T-helper 9 cell (primary cell): ENCODE measurements around the gene RANBP17.
"Not testable (repeated sequence)": the region's sequence is repeated elsewhere in the genome, so short reads cannot be mapped to it uniquely, and the experiment has no call there.

ENCODE experiments used
- DNase-seq: peaks from one replicate; pipeline ENCODE4 v3.0.0-alpha.2; 2020

The RANBP17 gene

DNA sequence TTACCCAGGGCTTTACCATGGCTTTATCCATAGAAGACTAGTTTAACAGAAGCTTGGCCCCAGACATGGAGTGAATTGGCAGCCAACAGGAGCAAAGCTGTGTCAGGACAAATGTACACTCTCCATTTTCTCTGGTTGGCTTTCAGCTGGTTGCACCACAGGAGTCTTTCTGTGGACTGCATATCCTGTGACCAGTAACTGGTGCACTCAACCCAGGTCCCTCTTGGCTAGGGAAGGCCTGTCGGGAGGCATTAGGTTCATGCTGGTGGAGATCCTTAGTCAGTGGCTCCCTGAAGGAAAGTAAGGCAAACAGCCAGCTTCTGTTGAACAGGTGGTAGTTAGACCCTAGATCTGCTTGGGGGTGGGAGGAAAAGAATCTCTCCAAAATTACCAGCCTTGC, 300.3 kb downstream of the RANBP17 start:
- no peak for DNase-seq

DNA sequence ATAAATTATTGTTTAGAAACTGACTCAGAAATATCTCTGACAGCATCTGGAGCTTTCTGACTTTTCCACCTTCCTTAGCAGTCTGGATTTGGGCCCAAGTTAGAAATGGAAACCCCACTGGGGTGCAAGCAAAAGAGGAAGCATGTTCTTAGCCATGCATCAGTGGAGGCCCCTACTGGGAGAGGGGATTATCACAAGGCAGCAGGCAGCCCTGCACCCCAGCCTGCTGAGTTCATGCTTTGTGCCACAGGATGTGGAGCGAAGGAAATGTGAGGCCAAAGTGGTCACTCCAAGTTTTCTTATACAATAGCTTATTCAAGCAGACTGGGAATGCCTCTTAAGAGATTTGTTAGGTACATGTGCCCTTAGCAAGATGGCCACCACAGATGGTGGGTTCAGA, 300.8 kb downstream of the RANBP17 start:
- DNase-seq, result no peak

DNA sequence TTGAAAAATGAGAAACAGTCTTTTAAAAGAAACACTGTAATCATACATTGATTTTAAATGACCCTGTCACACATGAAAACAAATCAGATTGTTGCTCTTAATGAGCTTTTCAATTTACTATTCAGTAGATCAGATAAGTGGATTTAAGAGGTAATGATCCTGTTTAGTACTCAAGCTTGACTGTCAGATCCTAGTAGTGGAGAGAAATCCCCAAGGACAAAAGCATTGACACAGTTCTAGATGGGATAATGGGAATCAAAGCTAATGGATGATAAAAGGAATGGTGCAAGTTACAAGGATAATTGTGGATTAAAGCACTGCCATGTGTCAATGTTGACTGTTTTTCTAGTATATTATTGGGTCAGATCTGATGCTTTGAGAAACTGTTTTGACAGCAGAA, 304.9 kb downstream of the RANBP17 start:
- DNase-seq, result no peak

DNA sequence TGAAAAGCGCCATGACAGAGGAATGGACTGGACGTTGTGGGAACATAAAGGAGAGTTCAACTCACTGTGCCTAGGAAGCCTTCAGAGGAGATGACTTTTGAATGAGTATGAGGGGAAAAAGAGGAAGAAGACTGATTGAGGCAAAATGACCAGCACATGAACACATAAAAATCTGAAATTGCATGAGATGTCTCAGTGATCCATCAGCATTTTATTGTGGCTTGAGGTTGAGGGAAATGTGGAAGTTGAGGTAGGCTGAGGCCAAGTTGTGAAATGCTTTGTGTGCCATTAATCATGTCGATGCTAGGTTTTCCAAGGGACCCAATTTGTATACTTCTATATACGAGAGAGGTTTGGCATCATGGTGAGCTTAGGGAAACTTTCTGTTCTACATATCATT, 306.4 kb downstream of the RANBP17 start:
- no peak for DNase-seq

DNA sequence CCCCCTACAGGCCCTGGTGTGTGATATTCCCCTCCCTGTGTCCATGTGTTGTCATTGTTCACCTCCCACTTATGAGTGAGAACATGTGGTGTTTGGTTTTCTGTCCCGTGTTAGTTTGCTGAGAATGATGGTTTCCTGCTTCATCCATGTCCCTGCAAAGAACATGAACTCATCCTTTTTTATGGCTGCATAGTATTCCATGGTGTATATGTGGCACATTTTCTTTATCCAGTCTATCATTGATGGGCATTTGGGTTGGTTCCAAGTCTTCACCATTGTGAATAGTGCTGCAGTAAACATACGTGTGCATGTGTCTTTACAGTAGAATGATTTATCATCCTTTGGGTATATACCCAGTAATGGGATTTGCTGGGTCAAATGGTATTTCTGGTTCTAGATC, 313.1 kb downstream of the RANBP17 start:
- DNase-seq, result not testable (repeated sequence)

DNA sequence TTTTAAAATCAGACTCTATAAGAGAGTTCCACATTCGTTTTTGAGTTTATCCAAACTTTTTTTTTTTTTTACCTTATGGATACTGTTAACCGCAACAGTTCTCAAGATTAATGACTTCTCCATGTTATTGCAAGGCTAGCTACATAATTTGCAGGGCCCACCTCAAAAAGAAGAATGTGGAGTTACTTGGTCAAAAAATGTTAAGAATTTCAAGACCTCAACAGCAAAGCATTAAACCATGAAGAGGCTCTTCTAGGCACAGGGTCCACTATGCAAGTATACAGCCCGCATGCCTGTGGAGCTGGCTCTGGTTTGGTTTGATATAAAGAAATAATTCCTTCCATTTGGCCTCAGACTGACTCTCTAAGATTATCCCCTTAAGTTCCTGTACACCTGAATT, 313.9 kb downstream of the RANBP17 start:
- no peak for DNase-seq

DNA sequence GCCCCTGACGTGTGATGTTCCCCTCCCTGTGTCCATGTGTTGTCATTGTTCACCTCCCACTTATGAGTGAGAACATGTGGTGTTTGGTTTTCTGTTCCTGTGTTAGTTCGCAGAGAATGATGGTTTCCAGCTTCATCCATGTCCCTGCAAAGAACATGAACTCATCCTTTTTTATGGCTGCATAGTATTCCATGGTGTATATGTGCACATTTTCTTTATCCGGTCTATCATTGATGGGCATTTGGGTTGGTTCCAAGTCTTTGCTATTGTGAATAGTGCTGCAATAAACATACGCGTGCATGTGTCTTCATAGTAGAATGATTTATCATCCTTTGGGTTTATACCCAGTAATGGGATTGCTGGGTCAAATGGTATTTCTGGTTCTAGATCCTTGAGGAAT, 316.4 kb downstream of the RANBP17 start:
- not testable (repeated sequence) for DNase-seq

DNA sequence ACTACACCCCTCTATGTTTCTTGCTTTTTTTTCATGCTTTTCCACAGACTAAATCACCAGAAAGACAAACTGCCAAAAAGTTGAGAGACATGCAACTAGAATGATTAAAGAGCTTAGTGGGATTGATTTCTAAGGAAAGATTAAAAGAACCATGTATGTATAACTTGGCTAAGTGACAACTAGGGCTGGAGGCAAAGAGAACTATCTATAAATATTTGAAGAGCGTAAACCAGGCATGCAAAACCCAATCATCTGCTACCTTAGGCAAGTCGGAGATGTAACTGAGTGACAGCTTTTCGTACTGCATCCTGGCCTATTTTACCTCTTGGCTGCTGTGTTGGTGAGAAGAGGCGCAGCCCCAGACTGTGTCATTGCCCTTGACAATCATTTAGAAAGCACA, 326.2 kb downstream of the RANBP17 start:
- no peak for DNase-seq

DNA sequence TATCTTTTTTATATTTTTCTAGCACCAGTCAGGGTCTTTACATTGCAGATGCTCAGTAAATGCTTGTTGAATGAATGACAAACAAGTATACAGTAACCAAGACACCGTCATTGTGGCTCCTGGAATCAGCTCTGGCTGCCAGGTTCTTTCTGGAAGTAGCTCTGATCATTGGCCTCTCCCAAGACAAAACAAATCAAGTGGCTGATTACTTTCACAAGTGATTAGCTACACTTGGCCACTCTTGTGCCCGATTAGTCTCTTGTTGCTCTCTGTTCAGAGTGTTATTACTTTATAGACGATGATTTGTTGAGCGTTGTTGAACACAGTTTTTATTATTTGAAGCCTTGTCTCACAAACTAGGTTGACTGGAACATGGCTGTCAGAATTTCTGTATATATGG, 327.6 kb downstream of the RANBP17 start:
- no peak for DNase-seq

DNA sequence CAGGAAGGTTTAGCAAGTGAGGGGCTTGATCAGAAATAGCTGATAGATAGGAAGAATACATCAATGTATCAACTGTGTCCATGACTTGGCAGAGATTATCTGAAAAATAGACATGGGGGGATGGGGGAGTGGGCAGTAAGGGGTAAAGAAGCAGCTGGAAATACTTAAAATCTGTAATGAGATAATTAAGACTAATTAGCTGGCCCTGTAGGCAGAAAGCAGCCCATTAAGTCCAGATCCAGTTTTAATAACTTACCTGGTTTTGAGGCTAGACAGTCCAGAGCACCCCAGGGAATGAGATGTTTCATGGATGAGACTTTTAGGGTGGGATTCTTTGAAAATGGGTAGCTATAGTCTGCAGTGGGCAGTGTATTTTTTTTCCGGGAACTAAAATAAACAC, 330.3 kb downstream of the RANBP17 start:
- DNase-seq, result no peak

DNA sequence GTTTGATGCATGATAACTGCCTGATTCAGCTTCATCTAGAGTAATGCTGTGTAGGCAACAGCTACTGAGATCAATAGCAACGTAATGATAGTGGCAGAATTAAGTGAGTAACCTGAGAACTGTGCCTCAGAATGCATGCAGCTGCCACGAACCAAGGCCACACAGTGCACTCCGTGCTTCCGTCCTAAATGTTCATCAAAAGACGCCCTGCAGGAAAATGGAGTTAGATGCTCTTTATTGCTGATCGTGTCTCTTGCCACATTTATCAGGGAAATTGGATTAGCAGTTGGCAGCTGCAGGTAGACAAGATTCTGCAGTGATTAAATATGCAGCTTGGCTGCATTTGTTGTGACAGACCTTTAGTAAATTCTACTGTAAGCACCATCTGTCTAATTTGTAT, 339.5 kb downstream of the RANBP17 start:
- DNase-seq, result no peak

DNA sequence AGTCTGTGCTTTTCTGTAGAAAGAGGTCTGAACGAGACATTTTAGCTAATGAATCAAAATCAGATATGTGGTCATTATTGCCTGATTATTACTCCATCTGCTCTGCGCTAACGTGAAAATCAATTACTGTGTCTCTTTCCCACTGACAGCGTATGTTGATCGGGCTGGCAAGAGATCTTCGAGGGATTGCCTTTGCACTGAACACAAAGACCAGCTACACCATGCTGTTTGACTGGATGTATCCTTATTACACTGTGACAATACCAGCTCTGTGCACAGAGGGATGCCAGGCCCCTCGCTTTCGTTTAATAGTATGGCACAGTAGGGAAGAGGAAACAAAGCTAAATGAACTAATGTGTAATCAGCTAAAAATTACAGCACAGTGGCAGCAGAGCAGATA, 343.6 kb downstream of the RANBP17 start:
- DNase-seq, result no peak

DNA sequence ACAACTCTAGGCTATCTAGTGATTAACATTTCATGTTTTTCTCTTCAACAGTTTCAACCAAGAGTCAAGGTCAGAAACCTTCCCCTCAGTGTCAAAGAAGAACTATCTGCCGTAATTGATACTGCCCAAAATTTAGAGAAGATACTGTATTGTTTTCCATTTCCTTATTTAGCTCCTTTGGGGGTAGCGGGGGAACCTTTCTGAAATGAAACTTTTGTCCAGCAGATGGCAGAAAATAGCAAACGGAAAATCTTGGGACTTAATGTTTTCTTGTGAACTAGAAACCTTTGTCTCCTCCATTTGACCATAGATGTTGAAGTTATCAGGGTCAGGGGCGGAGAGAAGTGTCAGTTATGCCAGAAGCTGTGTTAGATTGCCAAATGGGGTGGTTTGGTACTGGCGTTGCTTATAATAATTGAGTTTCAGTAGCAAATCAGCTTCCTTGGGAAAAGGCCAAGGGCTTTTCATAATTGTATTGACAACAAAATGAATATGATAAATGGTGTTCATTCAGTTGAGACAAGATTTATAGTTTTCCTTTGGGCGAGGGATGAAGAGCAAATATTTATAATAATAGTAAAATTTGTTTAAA, 345.5 kb downstream of the RANBP17 start:
- no peak for DNase-seq

DNA sequence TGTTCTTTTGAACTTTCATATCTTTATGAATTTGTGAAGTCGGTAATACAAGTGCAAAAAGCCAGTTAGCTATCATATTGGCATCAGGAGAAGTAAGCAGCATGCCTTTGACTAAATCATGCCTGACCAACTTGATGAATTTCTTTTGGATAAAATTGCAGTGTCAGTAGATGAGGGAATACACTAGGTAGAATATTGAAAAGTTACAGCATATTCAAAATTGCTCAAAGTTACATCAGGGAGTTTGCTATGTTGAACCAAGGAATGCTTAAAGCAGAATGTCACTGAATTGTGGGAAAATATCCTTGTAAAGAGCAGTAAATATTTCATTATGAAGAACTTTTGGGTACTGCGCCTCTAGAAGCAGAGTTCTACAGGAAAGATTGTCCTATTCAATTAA, 360.1 kb downstream of the RANBP17 start:
- no peak for DNase-seq

DNA sequence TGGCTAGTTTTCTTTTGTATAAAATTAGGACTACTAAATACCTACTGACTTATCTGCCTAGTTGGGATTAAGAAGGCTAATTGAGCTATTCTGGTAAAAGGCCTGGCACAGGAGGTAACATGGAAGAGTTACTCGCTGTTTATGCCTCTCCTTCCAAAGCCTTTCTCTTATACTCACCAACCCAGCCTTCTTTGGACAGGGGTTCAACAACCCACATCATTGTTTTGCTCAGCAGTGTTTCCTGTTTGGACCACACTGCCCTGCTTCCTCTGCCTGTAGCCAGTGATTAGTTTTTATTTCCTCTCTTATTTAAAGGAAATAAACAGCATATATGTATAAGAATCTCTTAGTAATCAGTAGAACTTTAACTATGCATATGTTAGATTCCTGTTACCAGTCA, 362.1 kb downstream of the RANBP17 start:
- DNase-seq, result no peak

DNA sequence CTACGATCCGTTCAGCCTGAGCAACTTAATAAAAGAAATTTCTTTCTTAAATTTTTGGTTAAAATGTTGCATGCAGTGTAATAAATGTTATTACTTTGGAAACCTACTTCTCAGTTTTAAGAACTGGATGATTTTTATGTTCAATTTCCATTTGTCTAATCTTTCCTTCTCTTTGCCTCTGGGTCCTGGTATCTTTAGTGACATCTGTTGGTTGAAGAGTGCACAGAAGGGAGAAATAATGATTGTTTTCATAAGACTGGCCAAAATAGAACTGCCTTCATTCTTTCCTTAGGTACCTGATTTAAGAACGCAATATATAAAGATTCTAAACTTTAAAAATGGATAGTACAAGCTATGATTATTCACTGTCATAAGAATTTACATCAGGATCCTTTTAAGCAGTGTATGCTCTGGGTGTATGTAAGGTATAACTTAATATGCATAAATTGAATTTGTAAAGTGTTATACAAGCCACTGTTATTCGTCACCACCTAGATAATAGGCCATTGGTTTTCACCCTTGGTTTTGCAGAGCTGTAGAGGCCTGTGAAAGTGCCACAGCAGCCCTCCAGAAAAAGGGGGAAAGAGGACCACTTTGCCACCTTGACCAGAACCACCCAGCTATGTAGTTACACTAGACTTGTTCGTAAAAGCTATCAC, 364.4 kb downstream of the RANBP17 start:
- DNase-seq, result no peak

DNA sequence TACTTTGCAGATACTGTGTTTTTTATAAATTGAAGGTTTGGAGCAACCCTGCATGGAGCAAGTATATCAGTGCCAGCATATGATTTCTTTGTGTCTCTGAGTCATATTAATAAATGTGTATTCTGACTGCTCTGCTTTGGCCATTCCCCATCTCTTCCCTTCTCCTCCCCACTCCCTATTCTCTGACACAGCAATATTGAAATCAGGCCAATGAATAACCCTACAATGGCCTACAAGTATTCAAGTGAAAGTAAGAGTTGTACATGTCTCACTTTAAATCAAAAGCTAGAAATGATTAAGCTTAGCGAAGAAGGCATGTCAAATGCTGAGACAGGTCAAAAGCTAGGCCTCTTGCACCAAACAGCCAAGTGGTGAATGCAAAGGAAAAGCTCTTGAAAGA, 365.0 kb downstream of the RANBP17 start:
- DNase-seq, result no peak

DNA sequence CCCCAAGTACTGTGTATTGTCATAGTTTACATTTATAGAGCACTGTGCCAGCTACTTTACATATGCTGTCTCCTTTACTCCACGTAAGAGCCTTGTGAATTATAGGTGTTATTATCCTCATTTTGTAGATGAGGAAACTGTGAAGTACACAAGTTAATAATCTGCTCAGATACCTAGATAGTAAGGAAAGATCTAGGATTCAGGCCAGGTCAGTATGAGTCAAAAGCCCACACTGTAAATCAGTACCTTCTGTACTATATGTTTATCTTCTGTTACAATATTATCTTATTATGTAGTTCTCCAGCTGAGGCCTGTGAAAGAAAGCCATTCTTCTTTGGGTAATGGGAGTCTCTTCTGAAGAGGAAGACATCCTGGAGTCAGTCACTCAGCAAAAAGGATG, 374.8 kb downstream of the RANBP17 start:
- no peak for DNase-seq

DNA sequence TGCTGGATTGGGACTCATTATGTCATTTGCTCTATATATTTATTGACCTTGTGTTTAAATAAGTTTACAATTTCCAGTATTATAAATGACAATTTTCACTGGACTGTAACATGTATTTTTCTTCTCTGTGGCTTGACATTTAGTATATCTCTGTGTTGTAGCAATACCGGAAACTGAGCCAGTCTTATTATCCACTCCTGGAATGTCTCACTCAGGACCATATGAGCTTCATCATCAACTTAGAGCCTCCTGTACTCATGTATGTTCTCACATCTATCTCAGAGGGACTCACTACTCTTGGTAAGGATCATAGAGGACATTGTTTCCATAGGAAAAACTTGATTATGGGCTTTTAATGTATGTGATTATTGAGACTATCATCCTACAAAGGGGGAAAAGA, 380.7 kb downstream of the RANBP17 start:
- no peak for DNase-seq

DNA sequence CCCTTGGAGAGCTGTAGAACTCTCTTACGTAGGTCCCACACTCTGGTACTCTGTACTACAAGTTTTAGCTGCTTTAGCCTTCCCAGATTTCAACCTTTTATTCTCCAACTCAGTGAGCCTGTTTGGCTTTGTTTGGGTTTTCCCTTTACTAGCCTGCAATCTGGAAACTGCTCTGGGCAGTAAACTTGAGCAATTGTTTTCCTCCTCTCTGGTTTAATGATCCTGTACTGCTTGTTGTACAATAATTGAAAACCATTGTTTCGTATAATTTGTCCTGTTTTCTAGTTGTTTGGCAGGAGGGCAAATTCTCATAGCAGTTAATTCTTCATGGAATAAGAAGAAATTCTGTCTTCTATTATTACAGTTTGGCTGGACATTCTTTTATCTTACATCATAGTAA, 384.4 kb downstream of the RANBP17 start:
- DNase-seq, result no peak

DNA sequence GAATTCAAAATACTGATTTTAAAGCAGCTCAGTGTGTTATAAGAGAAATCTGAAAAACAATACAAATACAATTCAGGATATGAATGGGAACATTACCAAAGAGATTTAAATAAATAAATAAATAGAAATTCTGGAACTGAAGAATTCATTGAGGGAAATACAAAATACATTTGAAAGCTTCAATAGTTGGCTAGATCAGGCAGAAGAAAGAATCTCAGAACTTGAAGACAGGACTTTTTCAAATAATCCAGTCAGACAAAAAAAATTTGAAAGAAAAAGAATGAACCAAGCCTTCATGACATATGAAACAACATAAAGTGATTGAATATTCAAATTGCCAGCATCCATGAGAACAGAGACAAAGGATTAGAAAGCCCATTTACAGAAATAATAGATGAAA, 387.6 kb downstream of the RANBP17 start:
- no peak for DNase-seq

DNA sequence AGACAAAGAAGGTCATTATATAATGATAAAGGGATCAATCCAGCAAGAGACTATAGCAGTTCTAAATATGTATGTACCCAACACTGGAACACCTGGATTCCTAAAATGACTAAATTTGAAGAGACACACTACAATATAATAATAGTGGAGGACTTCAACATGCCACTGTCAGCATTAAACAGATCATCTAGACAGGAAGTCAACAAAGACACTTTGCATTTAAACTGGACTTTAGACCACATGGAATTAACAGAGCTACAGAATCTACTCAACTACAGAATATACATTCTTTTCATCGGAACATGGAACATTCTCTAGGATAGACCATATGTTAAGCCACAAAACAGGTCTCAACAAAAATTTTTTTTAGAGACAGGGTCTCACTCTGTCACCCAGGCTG, 388.9 kb downstream of the RANBP17 start:
- no peak for DNase-seq

DNA sequence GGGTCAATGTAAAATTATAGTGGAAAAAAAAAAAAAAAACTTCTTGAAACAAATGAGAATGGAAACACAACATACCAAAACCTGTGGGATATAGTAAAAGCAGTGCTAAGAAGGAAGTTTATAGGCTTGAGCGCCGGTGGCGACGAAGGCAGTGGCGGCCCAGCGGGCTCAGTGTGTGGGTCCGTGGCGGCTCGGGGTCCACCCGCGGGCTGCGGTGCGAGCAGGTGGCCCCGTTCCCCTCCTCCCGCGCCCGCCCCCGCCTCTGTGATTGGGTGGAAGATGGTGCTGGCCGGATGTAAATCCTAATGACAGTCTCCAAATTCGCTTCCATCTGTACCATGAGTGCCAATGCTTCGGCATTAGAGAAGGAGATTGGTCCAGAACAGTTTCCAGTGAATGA, 389.7 kb downstream of the RANBP17 start:
- no peak for DNase-seq

DNA sequence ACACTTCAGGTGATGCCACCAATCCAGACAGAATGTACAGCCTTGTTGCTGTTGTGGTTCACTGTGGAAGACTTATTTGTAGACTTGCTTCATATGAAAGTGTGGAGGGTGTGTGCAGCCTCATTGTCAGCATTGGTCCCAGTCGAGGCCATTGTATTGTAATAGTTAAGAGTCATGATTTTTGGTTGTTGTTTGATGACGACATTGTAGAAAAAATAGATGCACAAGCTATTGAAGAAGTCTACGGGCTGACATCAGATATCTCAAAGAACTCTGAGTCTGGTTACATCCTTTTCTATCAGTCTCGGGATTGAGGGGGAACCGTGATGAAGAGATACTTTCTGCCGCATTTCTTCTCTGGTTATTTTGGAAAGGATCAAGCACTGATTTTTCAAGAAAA, 390.9 kb downstream of the RANBP17 start:
- no peak for DNase-seq

DNA sequence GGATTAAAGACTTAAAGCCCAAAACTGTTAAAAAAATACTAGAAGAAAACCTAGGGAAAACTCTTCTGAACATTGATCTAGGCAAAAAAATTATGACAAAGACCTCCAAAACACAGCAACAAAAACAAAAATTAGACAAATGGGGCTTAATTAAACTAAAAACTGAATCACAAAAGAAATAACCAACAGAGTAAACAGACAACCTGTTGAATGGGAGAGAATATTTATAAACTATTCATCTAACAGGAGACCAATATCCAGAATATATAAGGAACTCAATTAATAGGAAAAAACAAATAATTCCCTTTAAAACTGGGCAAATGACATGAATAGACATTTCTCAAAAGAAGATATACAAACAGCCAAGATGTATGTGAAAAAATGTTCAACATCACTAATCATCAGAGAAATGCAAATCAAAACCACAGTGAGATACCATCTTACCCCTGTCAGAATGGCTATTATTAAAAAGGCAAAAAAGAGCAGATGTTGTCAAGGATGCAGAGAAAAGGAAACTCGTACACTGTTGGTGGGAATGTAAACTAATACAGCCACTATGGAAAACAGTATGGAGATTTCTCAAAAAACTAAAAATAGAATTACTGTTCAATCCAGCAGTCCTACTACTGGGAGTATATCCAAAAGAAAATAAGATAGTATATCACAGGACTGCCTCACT, 397.1 kb downstream of the RANBP17 start:
- DNase-seq, result no peak
